Placental epithelial cell (primary cell): ENCODE data around the gene PNMT. TPM values are rescaled to one million over a fixed set of nuclear protein-coding genes. Genes with fewer than 3 reads are reported as not detected.

Experiments used
- total RNA-seq: library from RNA; depleted of rRNA; stranded (reverse); fragments of >200 nt; gene quantifications from 2 replicates; pipeline ENCODE4 v1.2.3, GENCODE V29; 2012

Gene PNMT, protein sequence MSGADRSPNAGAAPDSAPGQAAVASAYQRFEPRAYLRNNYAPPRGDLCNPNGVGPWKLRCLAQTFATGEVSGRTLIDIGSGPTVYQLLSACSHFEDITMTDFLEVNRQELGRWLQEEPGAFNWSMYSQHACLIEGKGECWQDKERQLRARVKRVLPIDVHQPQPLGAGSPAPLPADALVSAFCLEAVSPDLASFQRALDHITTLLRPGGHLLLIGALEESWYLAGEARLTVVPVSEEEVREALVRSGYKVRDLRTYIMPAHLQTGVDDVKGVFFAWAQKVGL
- total RNA-seq, result 72.1 and 224 TPM in 2 replicates

DNA sequence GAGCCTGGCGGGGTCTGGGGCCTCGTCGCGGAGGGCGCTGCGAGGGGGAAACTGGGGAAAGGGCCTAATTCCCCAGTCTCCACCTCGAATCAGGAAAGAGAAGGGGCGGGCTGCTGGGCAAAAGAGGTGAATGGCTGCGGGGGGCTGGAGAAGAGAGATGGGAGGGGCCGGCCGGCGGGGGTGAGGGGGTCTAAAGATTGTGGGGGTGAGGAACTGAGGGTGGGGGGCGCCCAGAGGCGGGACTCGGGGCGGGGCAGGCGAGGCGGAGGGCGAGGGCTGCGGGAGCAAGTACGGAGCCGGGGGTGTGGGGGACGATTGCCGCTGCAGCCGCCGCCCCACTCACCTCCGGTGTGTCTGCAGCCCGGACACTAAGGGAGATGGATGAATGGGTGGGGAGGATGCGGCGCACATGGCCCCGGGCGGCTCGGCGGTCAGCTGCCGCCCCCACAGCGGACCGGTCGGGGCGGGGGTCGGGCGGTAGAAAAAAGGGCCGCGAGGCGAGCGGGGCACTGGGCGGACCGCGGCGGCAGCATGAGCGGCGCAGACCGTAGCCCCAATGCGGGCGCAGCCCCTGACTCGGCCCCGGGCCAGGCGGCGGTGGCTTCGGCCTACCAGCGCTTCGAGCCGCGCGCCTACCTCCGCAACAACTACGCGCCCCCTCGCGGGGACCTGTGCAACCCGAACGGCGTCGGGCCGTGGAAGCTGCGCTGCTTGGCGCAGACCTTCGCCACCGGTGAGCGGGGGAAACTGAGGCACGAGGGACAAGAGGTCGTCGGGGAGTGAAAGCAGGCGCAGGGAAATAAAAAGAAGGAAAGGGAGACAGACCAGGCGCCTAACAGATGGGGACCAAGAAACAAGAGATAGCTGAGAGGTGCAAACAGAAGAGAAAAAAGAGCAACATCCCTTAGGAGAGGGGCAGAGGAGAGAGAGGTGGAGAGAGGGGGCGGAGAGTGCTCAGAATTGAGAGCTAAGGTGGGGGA lies at the start of gene PNMT:
Gene PNMT, plus strand, starts transcription at position 509 of the 980 bp plus-strand sequence. Its CDS starts 23 bp downstream, at position 532.

DNA sequence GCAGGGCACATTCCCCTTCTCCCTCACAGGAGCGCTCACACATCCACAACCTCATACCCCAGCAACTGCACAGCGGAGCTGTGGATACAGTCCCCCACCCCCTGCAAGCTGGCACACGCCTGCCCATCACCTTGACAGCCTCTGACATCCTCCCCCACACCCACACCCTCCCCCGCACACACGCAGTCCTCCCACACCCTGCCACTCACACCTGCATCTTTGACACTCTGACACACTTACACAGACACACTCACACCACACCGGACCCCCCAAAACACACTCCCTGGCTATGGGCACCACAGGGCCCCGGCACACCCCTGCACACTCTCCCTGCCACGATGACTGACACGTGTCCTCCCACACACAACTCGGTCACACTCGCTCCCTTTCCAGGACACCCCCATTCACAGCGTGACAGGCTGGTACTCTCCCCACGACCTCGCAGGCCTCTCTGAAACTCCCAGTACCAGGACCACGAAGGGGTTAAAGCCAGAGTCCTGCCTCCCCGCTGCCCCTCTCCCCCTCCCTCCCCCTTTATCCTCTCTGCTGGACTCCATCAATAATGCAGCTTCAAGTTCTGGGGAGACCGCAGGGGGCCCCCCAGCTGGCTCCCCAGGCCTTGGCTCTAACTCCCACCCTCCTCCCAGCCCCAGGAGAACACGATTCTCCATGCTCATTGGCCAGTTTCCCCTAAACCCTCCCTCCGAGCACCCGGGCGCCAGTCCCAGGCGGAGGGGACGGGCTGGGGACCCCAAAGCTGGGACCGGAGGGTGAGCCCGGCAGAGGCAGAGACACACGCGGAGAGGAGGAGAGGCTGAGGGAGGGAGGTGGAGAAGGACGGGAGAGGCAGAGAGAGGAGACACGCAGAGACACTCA lies 41.8 kb upstream of the PNMT start, which contains the start of gene PPP1R1B:
Gene PPP1R1B, plus strand, starts transcription at position 782 of the 876 bp plus-strand sequence. CDS start 441 bp downstream, outside the sequence.

DNA sequence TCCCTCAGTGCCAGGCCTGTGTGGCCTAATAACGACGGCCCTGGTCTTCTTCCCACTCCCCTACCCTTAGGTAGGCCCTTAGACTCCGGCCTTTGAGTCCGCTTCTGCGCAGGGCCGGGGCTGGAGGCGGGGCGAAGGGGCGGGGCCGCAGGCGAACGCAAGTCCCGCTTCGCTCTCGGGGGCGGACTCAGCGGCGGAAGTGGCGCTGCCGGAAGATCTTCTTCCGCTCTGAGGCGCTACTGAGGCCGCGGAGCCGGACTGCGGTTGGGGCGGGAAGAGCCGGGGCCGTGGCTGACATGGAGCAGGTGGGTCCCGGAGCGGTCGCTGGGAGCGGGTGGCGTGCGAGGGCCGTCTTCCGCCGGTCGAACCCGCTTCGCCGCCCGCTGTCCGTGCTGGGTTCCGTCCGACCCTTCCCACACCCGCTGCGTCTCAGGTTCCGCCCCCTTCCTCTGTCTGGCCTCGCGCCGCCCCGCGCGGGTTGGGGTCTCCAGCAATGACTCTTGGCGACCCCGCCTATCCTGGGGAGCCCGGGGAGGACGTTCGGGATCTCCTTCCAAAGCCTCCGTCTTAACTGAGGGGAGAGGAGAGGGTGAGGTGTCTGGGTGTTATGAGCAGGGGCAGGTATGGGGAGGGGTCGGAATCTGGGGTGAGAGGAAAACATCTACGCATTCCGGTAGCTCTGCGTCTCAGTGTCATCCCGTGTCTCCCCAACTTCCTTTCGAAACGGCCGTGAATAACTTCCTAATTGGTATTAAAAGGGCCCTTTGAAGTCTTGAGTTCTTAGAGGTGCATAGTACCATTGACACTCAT lies 31.1 kb upstream of the PNMT start, which contains the start of gene STARD3:
Gene STARD3, plus strand, starts transcription at position 218 of the 810 bp plus-strand sequence. CDS start 16,388 bp downstream, outside the sequence.

DNA sequence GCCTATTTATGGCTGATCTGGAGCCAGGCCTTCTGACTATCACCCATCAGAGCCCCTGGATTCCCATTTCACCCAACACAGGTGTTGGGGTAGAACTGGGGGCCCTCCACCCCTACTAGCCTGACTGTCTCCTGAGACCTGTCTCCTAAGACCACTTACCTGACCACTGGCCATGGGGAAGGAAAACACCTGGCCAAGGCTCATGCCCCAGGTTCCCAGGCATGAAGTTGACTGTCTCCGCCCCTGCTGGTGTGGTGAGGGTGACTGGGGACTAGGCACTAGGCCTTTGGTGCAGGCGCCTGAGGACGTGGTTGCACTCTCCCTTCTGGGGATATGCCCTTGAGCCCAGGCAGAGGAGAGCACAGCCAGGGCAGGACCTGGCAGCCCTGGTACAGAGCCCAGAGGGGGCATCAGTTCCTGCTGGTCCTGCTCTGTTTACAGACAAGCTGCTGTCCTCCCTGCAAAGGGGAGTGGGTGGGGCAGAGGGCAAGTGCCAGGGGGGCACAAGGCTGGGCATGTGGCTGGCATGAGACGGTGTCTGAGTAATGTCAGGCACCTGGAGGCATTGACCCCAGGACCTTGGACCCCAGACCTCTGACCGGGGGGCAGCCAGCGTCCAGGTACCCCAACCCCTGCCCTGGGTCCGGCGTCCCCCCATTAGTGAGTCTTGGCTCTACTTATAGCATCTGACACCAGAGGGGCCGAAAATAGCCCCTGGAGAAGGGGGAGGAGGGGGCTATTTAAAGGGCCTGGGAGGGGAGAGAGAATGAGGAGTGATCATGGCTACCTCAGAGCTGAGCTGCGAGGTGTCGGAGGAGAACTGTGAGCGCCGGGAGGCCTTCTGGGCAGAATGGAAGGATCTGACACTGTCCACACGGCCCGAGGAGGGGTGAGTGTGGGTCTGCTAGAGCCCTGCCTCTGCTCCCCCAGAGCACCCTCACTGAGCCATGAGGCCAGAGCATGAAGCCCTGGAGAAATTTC lies 3.4 kb upstream of the PNMT start, which contains the start of gene TCAP:
Gene TCAP, plus strand, starts transcription at position 769 of the 981 bp plus-strand sequence. Its CDS starts 11 bp downstream, at position 780.

DNA sequence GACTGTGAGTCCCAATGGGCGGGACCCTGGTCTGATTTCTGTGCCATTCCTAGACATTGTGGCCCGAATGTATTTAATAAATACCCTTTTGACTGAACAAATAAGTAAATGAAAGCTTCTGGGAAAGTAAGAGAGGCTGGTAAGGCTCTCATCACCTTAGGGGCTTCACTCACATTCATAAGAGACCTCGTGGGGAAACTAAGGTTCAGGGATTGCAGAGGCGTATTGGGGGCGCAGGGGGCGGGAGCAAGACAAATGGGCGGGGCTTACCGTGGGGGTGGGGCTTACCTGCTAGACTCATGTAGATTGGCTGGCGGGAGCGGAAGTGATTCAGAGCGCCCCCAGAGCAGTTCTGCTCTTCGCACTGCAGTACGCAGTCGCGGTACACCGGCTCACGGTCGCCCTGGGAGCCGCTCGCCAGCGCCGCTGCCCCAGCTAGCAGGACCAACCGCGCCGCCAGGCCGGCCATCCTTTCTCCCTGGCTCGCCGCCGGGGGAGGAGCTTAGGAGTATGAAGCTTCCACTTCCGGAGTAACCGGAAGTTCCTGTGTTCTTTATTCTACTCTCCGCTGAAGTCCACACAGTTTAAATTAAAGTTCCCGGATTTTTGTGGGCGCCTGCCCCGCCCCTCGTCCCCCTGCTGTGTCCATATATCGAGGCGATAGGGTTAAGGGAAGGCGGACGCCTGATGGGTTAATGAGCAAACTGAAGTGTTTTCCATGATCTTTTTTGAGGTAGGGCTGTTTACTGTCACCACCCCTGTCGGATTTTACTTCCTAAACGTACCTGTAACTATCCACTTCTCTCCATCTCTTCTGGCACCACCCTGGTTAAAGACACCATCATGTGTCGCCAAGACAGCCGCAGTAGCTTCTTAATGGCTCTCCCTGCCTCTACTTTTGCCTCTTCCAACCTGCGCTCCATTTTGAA lies 19.6 kb downstream of the PNMT start, which contains the start of gene PGAP3:
Gene PGAP3, minus strand, starts transcription at position 512 of the 929 bp plus-strand sequence. Its CDS starts 43 bp downstream, at position 469.

DNA sequence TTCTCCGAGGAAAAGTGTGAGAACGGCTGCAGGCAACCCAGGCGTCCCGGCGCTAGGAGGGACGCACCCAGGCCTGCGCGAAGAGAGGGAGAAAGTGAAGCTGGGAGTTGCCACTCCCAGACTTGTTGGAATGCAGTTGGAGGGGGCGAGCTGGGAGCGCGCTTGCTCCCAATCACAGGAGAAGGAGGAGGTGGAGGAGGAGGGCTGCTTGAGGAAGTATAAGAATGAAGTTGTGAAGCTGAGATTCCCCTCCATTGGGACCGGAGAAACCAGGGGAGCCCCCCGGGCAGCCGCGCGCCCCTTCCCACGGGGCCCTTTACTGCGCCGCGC lies 31.5 kb downstream of the PNMT start, which contains the start of gene ERBB2:
Gene ERBB2, plus strand, starts transcription at position 247 of the 330 bp plus-strand sequence. CDS start 175 bp downstream, outside the sequence.

Other genes starting within 250 kb of the PNMT start
- gene MED1, start 217.2 kb upstream of the PNMT start, total RNA-seq, result 13.3 and 23.5 TPM in 2 replicates
- 37.8 and 38.1 TPM in 2 replicates for gene CDK12, start 207.0 kb upstream of the PNMT start, total RNA-seq
- not detected in 2 replicates for gene NEUROD2, start 60.5 kb upstream of the PNMT start, total RNA-seq
- gene PPP1R1B, start 41.5 kb upstream of the PNMT start, total RNA-seq, result 0.11 and 3.5 TPM in 2 replicates
- gene STARD3, start 31.3 kb upstream of the PNMT start, total RNA-seq, result 60.5 and 65.2 TPM in 2 replicates
- gene TCAP, start 3.1 kb upstream of the PNMT start, total RNA-seq, result 1.3 and 2.0 TPM in 2 replicates
- 16.2 and 34.5 TPM in 2 replicates for gene PGAP3, start 19.6 kb downstream of the PNMT start, total RNA-seq
- gene ERBB2, start 31.6 kb downstream of the PNMT start, total RNA-seq, result 123 and 217 TPM in 2 replicates
- 23.2 and 35.6 TPM in 2 replicates for gene MIEN1, start 62.1 kb downstream of the PNMT start, total RNA-seq
- 5.1 and 8.4 TPM in 2 replicates for gene GRB7, start 69.5 kb downstream of the PNMT start, total RNA-seq
- gene IKZF3, start 195.9 kb downstream of the PNMT start, total RNA-seq, result under 0.01 and 0.43 TPM in 2 replicates
- gene ZPBP2, start 199.7 kb downstream of the PNMT start, total RNA-seq, result not detected in 2 replicates